Caco-2 (cell line): Measurements from ENCODE around the gene PDLIM1. TPM values are rescaled to one million over a fixed set of nuclear protein-coding genes. Genes with fewer than 3 reads are reported as not detected.
"Not testable (repeated sequence)": the region's sequence is repeated elsewhere in the genome, so short reads cannot be mapped to it uniquely, and the experiment has no call there.

Experiments
- BruUV-seq: library from RNA; stranded (reverse); fragments of 400-500 nt; replicated peaks from 2 replicates; lab custom pipeline; 2021; lab: Mats Ljungman, UMichigan
- CTCF ChIA-PET: fragments of 300-600 bp; sonication (Branson Sonifier 250); formaldehyde crosslinking; loops from one replicate; lab custom pipeline; 2022; ENCODE audit warnings: antibody characterized with exemption; lab: Charles Lee
- POLR2A ChIA-PET: fragments of 300-600 bp; sonication (Branson Sonifier 250); formaldehyde crosslinking; loops from one replicate; lab custom pipeline; 2022; ENCODE audit warnings: antibody characterized with exemption; lab: Charles Lee
- DNase-seq, 2 experiments: peaks; one replicate each; pipeline versions ENCODE4 v3.0.0 to v3.0.0-alpha.2; 2020 to 2022
- H3K27me3 ChIP-seq: replicated peaks from 2 replicates; pipeline ENCODE4 v1.6.0; 2011; ENCODE audit warnings: low read length; ENCODE audit not compliant: control insufficient read depth, insufficient read depth
- H3K36me3 ChIP-seq: 2 replicates; pipeline ENCODE4 v1.5.1; 2011; ENCODE audit warnings: low read length; ENCODE audit not compliant: control insufficient read depth, insufficient read depth
- H3K4me1 ChIP-seq: fragments of 250-450 bp; sonication (Bioruptor Pico); 2 replicates; pipeline ENCODE4 v1.5.1; 2020; ENCODE audit warnings: mild to moderate bottlenecking
- H3K4me3 ChIP-seq: 2 replicates; pipeline ENCODE4 v1.5.1; 2011; ENCODE audit warnings: low read depth, mild to moderate bottlenecking, control low read depth, low read length
- H3K9me3 ChIP-seq: fragments of 250-450 bp; sonication (Bioruptor Pico); 2 replicates; pipeline ENCODE4 v1.5.1; 2020; ENCODE audit warnings: mild to moderate bottlenecking, moderate library complexity
- H3K27ac Mint-ChIP-seq: one replicate; pipeline ENCODE4 v1.8.0; 2022; ENCODE audit warnings: mixed read lengths; ENCODE audit not compliant: unreplicated experiment
- H3K27me3 Mint-ChIP-seq: one replicate; pipeline ENCODE4 v1.8.0; 2022; ENCODE audit warnings: mixed read lengths; ENCODE audit not compliant: insufficient read depth, unreplicated experiment
- H3K36me3 Mint-ChIP-seq: one replicate; pipeline ENCODE4 v1.8.0; 2022; ENCODE audit warnings: mild to moderate bottlenecking, mixed read lengths; ENCODE audit not compliant: insufficient read depth, unreplicated experiment
- H3K4me1 Mint-ChIP-seq: one replicate; pipeline ENCODE4 v1.8.0; 2022; ENCODE audit warnings: low read depth, mixed read lengths; ENCODE audit not compliant: unreplicated experiment
- H3K4me3 Mint-ChIP-seq: one replicate; pipeline ENCODE4 v1.8.0; 2022; ENCODE audit warnings: mild to moderate bottlenecking, moderate library complexity, mixed read lengths; ENCODE audit not compliant: unreplicated experiment
- H3K9me3 Mint-ChIP-seq: one replicate; pipeline ENCODE4 v1.8.0; 2022; ENCODE audit warnings: mixed read lengths; ENCODE audit not compliant: unreplicated experiment
- intact Hi-C: fragments of 100-400 bp; cut with micrococcal nuclease; formaldehyde crosslinking; loops from one replicate; pipeline ENCODE4 v1.10.0; 2022; ENCODE audit not compliant: unreplicated experiment
- total RNA-seq: library from RNA; stranded (reverse); gene quantifications from 2 replicates; pipeline ENCODE4 v1.2.3, GENCODE V29; 2022
- TF ChIP-seq, protein P1 (sequence below), 2 experiments: fragments of 200-600 bp in 1 of 2; IDR thresholded peaks; 1 replicate in 1 of 2; 2 replicates in 1 of 2; pipeline versions ENCODE4 v1.5.1 to v1.8.0; 2011 to 2022; ENCODE audit warnings: antibody characterized with exemption in 1 of 2, control low read depth in 1 of 2, inconsistent platforms in 1 of 2, low read depth in 1 of 2, low read length in 1 of 2, mild to moderate bottlenecking in 1 of 2, moderate library complexity in 1 of 2; ENCODE audit not compliant: insufficient read depth in 1 of 2, severe bottlenecking in 1 of 2, unreplicated experiment in 1 of 2

PDLIM1 gene
- total RNA-seq, 1 experiment from 2014 or later, result 506 TPM

DNA sequence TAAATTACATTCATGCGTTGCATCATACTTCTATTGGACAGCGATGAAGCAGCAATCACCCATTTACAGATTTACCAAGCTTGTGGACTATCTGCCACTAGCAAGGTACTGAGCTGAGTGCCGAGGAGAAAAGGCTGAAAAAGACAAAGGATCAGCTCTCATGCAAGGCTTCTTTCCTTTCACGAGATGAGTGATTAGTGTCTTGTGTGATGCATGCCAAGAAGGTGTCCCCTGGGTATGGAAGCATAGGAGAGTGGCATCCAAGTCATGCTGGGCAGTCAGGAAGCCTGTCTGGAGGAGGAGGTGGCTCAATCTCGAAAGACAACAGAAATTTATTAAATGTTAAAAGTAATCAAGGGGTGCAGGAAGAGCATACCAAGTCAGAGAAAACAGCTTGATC is 55.9 kb downstream of the PDLIM1 start:
- Mint-ChIP-seq H3K4me1 (peaks cover 2% of the 10 kb centered on the region), H3K9me3 (no peaks in the 10 kb centered on the region), H3K4me3 (no peak overlapping the region), H3K27ac (peak overlapping the region; percentile 53), H3K27me3 (no peaks in the 10 kb centered on the region), H3K36me3 (peaks cover 99% of the 10 kb centered on the region)
- TF ChIP-seq, protein P1, sequence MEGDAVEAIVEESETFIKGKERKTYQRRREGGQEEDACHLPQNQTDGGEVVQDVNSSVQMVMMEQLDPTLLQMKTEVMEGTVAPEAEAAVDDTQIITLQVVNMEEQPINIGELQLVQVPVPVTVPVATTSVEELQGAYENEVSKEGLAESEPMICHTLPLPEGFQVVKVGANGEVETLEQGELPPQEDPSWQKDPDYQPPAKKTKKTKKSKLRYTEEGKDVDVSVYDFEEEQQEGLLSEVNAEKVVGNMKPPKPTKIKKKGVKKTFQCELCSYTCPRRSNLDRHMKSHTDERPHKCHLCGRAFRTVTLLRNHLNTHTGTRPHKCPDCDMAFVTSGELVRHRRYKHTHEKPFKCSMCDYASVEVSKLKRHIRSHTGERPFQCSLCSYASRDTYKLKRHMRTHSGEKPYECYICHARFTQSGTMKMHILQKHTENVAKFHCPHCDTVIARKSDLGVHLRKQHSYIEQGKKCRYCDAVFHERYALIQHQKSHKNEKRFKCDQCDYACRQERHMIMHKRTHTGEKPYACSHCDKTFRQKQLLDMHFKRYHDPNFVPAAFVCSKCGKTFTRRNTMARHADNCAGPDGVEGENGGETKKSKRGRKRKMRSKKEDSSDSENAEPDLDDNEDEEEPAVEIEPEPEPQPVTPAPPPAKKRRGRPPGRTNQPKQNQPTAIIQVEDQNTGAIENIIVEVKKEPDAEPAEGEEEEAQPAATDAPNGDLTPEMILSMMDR (IDR thresholded peaks at IDR 0.05; ENCODE audit: insufficient read depth in 1 of 2, low read depth in 1 of 2, low read length in 1 of 2, severe bottlenecking in 1 of 2, unreplicated experiment in 1 of 2), result no peak
- BruUV-seq, result no TSS peak
- no peak for DNase-seq
- CTCF ChIA-PET, result no interaction called here
- no peak overlapping the region for H3K4me3 ChIP-seq
- H3K36me3 ChIP-seq, result peaks cover 6% of the 10 kb centered on the region
- H3K9me3 ChIP-seq, result no peaks in the 10 kb centered on the region
- H3K27me3 ChIP-seq, result no peaks in the 10 kb centered on the region
- intact Hi-C loops, result no loop called here
- POLR2A ChIA-PET, result interaction anchor here (0.7 kb wide), 1 partner anchor 129 kb away, joined by 9 read pairs; no protein-coding TSS in a partner anchor
- no peaks in the 10 kb centered on the region; the same call in 1 of the 2 replicates for H3K4me1 ChIP-seq

DNA sequence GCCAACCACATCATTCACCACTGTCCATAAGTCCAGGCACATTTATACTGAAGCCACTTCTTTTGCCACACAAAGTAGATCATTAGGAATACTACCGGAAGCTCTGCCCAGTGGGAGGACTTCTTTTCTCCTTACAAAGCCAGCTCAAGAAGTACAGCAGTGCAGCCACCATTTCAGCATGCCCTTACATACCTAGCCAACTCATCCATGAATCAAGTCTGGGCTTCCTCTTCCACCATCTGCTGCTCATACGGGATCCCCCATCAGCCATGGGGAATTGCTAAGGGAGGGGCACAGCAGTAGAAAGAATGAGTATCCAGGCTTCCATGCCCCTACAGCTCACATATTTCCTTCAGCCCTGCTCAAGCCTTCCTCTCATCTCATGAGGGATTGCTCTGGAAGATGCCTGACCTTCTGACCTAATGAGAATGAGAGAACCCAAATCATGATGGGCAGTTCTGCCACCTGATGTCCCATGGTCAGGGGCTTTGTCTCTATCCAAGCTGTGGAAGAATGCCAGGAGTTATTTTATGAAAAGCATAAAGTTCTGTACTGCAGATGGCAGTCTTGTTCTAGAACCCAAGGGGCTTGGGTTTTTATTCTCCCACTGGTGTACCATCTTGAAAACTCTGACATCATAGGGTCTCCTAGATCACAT is 57.3 kb downstream of the PDLIM1 start:
- BruUV-seq, result no TSS peak
- H3K4me3 Mint-ChIP-seq, result no peak overlapping the region
- CTCF ChIA-PET, result no interaction called here

DNA sequence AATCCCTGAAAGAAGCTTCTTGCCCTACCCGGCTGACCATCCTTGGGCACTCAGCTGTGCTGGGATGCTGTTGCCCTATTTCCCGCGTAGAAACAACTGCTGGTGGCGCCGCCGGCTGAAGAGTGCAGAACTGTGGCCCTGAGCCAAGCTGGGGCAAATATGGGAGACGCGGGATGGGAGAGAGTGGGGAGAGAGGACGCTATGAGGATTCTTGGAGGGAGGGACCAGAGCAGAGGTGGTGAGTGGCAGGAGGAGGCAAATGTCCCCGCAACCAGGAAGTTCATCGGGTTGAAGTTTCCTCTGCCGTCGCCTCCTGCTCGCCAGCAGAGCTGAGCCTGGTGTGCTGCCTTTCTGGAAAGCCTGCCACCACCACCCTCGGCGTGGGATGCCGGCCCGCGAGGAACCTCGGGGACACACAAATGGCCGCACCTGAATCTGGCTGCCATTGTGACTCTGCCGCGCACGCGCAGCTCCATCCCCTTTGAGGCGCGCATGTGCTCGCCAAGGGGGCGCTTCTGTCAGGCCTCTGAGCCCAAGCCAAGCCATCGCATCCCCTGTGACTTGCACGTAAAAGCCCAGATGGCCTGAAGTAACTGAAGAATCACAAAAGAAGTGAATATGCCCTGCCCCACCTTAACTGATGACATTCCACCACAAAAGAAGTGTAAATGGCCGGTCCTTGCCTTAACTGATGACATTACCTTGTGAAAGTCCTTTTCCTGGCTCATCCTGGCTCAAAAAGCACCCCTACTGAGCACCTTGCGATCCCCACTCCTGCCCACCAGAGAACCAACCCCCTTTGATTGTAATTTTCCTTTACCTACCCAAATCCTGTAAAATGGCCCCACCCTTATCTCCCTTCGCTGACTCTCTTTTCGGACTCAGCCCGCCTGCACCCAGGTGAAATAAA is 59.9 kb downstream of the PDLIM1 start:
- peak overlapping the region; percentile 12 for H3K27ac Mint-ChIP-seq
- intact Hi-C loops, H3K9me3 ChIP-seq, H3K27me3 ChIP-seq, H3K4me1 ChIP-seq, H3K36me3 ChIP-seq, DNase-seq, H3K4me3 Mint-ChIP-seq, H3K27me3 Mint-ChIP-seq, BruUV-seq, H3K9me3 Mint-ChIP-seq, H3K4me3 ChIP-seq: not testable (repeated sequence)
- H3K36me3 Mint-ChIP-seq, result peaks cover 79% of the 10 kb centered on the region
- peaks cover 11% of the 10 kb centered on the region for H3K4me1 Mint-ChIP-seq
- POLR2A ChIA-PET, result interaction anchor here (0.6 kb wide), 1 partner anchor 52 kb away, joined by 3 read pairs; no protein-coding TSS in a partner anchor
- CTCF ChIA-PET, result interaction anchor here (0.7 kb wide), 1 partner anchor 370 kb away, joined by 3 read pairs; no protein-coding TSS in a partner anchor

More for the DNA sequence above, 57.3 kb downstream of the PDLIM1 start:
- Histone ChIP-seq H3K4me1 (no peaks in the 10 kb centered on the region; the same call in 1 of the 2 replicates), H3K4me3 (no peak overlapping the region), H3K36me3 (peaks cover 6% of the 10 kb centered on the region), H3K27me3 (no peaks in the 10 kb centered on the region), H3K9me3 (no peaks in the 10 kb centered on the region)
- Mint-ChIP-seq H3K27ac (no peak overlapping the region), H3K4me1 (peaks cover 11% of the 10 kb centered on the region), H3K9me3 (no peaks in the 10 kb centered on the region), H3K36me3 (peaks cover 91% of the 10 kb centered on the region), H3K27me3 (no peaks in the 10 kb centered on the region)
- intact Hi-C loops, result no loop called here
- TF ChIP-seq, protein P1 (IDR thresholded peaks at IDR 0.05; ENCODE audit: insufficient read depth in 1 of 2, low read depth in 1 of 2, low read length in 1 of 2, severe bottlenecking in 1 of 2, unreplicated experiment in 1 of 2), result no peak
- DNase-seq, result no peak
- POLR2A ChIA-PET, result no interaction called here
